GM12872 (cell line): Measurements from ENCODE around the gene PID1.

ENCODE experiments used
- CTCF ChIP-seq: IDR thresholded peaks from 3 replicates; pipeline ENCODE4 v1.5.1; 2011; ENCODE audit warnings: low read depth, mild to moderate bottlenecking, low read length, moderate library complexity; ENCODE audit not compliant: insufficient read depth

Gene PID1

DNA sequence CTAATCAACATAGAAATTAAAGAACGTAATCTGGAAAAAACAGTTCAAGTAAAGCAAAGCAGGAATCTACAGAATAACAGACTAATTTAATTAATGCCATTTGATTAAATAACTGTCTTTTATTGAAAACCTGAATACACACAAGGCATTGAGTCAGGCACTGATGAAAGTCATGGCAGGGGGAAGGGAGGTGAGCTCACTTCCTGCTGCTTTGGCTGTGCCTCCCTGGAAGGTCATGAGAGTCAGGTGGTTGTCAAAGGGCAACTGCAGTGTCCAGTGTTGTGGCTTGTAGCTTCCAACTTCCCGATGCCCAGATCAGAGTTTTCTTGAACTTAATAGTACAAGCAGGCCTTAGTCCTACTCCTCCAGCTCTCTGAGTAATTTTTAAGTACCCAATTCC lies 180.9 kb downstream of the PID1 start:
- TF ChIP-seq CTCF = no peak

DNA sequence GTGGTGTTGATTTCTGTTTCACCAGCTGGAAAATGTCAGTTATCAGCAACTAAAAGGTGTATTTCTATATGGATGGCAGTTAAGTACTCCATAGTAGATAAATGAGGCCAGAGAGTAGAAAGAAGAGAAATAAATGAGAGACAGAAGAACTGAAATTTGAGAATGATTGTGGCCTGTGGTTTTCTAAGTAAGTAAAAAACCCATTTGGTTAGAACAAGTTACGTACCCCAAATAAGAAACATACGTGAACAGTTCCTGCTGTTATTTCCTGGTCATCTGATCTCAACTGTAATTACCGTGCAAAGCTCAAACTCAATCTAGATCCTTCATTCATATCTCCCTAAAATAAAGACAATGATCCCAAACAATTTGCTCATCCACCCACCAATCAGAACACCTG lies 181.3 kb downstream of the PID1 start:
- no peak for TF ChIP-seq CTCF

DNA sequence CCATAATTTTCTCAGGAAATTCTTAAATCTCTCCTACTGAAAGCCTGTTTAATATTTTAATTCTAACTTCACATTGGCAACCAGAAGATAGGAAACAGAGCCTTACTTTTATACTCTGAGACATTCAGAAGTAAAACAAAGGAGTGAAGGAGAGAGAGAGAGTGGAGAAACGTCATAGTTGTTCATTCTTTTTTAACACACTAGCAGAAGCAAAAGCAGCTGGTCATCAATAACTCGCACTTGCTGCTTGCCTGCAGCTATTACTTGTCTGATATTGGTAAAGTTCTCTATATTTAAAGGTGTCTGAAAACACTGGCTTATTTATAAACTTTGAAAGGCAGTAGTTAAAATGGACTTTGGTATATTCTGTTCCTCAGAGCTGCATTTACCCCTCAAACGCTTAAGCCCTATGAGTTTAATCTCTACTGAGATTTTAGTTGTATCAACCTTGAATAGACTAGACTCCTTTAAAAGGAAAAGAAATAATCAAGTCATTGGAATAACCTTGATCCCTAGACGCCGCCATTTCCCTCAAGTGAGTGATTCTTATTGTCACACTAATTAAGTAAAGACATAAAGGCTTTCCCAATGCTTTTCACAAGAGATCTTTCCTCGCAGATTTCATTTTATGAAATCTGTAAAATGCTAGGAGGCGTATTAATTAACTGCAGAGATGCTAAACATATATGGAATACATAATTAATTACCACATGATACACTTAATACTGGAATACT lies 182.0 kb downstream of the PID1 start:
- TF ChIP-seq CTCF = no peak

DNA sequence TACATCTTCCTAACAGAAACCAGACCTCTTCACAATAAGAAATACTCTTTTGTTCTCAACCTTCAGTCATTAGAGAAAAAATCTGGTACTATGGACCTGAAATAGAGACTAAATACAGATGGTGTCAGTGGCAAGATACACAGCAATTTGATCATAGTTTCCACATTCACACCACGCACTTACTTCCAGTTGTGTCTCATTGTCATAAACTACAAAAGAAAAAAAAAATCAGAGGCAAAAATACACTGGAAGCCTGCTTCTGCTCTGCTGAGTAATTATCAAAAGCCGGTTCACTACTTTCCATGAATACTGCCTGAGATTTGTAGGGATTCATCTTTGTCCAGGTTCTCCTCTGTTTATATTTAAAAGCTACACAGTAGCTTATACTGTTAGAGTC lies 182.6 kb downstream of the PID1 start:
- no peak for TF ChIP-seq CTCF

GRCh38 chr2:229087843-229088516 lies 183.1 kb downstream of the PID1 start:
- TF ChIP-seq CTCF = no peak

DNA sequence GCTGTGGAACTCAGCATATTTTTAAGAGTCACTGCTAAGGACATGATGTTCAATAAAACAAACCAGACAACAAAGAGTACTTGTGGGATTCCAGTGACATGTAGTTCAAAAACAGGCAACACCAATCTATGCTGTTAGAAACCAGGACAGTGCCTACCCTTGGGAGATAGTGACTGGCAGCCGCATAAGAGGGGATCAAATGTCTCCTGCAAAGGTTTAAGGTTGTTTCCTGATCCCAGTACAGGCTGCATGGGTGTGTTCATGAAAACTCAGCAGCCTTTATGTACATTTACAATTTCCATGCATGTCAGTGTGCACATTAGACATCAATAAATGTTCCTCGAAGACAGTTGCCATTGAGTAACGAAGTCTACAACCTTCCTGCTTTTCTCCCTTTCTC lies 183.8 kb downstream of the PID1 start:
- no peak for TF ChIP-seq CTCF

GRCh38 chr2:229085439-229085838 lies 185.6 kb downstream of the PID1 start:
- no peak for TF ChIP-seq CTCF
